ENCODE results near the gene RAP1B.

DNA sequence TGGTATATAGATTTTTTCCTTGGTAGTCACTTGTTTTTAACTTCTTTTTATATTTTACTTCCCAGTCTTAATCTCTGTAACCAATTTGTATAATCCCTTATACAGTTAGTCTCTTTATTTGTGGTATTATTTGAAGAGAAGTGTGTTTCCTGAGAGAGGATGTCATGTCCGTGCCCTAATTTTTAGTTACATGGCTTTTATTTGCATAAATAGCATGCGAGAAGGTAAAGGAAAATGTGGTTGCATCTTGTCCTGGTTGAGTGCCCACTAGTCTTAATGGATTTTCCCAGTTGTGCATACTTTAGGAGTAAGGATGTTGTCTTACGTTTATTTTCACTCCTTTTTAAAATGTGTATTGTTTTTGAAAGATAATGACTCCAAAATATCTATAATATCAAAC lies 27.5 kb downstream of the RAP1B start:
- TF ChIP-seq ZNF549 (CRISPR knock-in tag; IDR thresholded peaks at IDR 0.05) (no peak), SRF (IDR thresholded peaks at IDR 0.05; ENCODE audit: low read depth, low read length) (no peak), ZNF543 (CRISPR knock-in tag; IDR thresholded peaks at IDR 0.05) (no peak), POLR2AphosphoS5 (IDR thresholded peaks at IDR 0.05; ENCODE audit: low read depth, low read length) (no peak), MXI1 (IDR thresholded peaks at IDR 0.05; ENCODE audit: borderline replicate concordance, low read depth, low read length) (no peak), GFI1 (CRISPR knock-in tag; IDR thresholded peaks at IDR 0.05; ENCODE audit: borderline replicate concordance) (no peak), FOXK1 (CRISPR knock-in tag; IDR thresholded peaks at IDR 0.05; ENCODE audit: borderline replicate concordance, low read depth) (no peak), ETV6 (CRISPR knock-in tag; conservative IDR thresholded peaks at IDR 0.05) (no peak), NFRKB (IDR thresholded peaks at IDR 0.05) (no peak), ZNF788 (CRISPR knock-in tag; IDR thresholded peaks at IDR 0.05; ENCODE audit: borderline replicate concordance) (no peak), ATM (IDR thresholded peaks at IDR 0.05; ENCODE audit: borderline replicate concordance) (no peak)
- TF ChIP-seq, protein P1, sequence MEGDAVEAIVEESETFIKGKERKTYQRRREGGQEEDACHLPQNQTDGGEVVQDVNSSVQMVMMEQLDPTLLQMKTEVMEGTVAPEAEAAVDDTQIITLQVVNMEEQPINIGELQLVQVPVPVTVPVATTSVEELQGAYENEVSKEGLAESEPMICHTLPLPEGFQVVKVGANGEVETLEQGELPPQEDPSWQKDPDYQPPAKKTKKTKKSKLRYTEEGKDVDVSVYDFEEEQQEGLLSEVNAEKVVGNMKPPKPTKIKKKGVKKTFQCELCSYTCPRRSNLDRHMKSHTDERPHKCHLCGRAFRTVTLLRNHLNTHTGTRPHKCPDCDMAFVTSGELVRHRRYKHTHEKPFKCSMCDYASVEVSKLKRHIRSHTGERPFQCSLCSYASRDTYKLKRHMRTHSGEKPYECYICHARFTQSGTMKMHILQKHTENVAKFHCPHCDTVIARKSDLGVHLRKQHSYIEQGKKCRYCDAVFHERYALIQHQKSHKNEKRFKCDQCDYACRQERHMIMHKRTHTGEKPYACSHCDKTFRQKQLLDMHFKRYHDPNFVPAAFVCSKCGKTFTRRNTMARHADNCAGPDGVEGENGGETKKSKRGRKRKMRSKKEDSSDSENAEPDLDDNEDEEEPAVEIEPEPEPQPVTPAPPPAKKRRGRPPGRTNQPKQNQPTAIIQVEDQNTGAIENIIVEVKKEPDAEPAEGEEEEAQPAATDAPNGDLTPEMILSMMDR (CRISPR knock-in tag; IDR thresholded peaks at IDR 0.05): no peak
- TF ChIP-seq, protein P2, sequence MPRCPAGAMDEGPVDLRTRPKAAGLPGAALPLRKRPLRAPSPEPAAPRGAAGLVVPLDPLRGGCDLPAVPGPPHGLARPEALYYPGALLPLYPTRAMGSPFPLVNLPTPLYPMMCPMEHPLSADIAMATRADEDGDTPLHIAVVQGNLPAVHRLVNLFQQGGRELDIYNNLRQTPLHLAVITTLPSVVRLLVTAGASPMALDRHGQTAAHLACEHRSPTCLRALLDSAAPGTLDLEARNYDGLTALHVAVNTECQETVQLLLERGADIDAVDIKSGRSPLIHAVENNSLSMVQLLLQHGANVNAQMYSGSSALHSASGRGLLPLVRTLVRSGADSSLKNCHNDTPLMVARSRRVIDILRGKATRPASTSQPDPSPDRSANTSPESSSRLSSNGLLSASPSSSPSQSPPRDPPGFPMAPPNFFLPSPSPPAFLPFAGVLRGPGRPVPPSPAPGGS (CRISPR knock-in tag; IDR thresholded peaks at IDR 0.05): no peak

Measured in HepG2 (cell line).